GM21515 (cell line): ENCODE data around the gene BACH1.
A peak's percentile ranks its signal among the peaks of the same experiment; 100 is the strongest.
"Not testable (repeated sequence)": the region's sequence is repeated elsewhere in the genome, so short reads cannot be mapped to it uniquely, and the experiment has no call there.

Experiments used
- ATAC-seq: cut with Tn5 transposase; IDR thresholded peaks from one replicate; pipeline ENCODE4 v1.9.1; 2021; ENCODE audit not compliant: unreplicated experiment

The BACH1 gene

DNA sequence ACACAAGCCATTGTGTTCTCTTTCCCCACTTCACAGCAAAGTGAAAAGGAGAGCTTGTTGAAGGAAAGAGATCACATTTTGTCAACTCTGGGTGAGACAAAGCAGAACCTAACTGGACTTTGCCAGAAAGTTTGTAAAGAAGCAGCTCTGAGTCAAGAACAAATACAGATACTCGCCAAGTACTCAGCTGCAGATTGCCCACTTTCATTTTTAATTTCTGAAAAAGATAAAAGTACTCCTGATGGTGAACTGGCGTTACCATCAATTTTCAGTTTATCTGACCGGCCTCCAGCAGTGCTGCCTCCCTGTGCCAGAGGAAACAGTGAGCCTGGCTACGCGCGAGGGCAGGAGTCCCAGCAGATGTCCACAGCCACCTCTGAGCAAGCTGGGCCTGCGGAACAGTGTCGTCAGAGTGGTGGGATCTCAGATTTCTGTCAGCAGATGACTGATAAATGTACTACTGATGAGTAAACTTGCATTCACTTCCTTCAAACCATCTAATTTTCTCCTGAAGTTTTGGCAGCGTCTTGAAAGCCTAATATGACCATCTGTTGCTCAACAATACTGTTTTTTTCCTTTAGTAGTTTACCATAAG is 43.7 kb downstream of the BACH1 start:
- peak; percentile 59 for ATAC-seq

DNA sequence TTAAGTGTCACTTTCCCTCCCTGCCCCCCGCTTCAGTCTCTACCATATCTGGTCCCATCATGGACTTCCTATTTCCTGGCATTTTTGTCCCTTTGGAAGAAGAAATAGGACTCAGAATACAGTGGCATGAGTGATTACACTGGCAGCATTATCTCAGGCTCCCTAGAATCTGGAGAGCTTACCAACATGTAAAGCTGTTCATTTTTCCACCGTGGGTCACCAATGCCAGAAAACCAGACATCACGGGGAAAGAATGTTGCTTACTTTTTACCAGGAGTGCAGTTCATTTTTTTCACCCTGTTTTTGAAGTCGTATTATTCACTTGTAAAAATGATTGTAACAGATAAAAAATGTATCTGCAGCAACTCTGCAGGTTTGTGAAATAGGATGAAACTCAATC is 44.8 kb downstream of the BACH1 start:
- ATAC-seq, result no peak

- ATAC-seq, result no peak
Measured at GRCh38 chr21:29346281-29346680, 47.6 kb downstream of the BACH1 start.

DNA sequence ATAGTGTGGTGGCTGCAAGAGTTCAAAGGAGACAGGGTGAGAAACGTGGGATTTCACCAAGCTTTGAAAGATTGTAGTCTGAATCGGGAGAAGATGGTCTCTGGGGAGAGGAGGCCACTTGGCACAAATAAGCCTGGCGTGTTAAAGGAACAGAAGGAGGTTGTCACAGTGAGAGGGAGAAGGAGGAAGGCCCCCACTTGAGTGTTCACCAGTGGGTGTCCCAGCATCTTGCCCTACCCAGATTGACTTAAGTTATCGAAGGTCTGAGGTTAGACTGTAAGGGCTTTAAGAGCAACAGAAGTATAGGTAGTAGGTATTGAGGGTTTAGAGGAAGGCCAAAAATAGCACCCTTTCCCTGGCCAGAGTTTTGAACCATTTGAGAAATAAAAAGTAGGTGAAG is 48.0 kb downstream of the BACH1 start:
- ATAC-seq, result no peak

GRCh38 chr21:29347274-29347681 is 48.6 kb downstream of the BACH1 start:
- ATAC-seq, result no peak

DNA sequence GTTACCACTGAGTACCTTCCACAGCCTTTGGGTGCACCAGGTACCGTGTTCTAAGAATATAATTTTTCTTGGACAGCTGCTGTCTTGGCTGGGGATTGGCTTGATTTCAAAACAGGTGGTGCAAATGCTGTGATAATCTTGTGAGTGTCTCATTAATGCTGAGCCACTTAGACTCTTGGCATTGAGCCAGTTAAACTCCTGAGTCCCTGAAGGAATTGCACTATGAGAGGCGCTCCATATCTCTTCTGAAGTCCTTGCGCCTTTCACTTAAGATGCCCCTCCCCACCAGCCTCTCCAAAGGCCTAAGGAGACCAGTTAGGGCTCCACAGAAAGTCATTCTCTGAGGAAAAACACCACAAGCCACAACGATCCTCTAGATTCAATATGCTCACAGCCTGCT is 51.0 kb downstream of the BACH1 start:
- no peak for ATAC-seq

DNA sequence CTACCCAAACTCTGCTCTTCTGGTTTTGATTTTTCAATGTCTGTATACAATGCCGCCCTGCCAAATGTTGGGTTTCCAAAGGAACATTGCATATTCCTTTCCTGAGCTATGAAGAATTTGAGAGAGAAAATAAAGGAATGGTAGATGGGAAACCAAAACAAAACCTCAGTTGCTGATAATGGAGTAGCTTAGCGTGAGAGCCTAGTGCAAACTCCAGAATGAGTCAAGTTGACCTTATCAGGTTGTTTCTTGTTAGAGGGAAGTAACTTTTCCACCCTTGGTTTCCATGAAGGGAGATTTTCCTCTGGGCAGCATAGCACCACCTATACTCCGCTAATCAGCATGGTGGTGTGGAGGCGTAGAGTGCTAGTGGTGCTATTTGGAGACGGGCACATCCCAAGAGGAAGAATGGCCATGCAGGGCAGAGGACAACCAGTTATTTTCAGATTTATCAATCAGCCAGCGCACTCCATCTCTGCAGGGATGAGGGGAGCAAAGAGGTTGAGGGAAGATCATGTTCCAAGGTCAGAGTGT is 51.6 kb downstream of the BACH1 start:
- ATAC-seq, result no peak

DNA sequence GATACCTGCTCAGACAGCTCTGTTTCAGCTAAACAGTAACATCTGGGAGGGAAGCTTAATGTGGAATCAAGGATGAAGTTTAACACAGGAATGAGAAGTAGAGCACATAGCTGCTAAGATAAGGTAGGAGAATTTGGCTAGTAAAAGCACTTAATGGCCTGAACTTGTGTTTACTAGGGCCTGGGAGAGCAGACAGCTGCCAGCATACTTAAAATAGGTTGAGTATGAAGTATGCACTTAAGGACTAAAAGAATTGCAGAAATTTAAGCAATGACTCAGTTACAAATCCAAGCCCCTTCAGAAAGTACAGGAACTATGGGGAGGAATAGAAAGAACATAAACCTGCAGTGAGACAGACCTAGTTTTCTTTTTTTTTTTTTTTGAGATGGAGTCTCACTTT is 53.0 kb downstream of the BACH1 start:
- no peak for ATAC-seq

DNA sequence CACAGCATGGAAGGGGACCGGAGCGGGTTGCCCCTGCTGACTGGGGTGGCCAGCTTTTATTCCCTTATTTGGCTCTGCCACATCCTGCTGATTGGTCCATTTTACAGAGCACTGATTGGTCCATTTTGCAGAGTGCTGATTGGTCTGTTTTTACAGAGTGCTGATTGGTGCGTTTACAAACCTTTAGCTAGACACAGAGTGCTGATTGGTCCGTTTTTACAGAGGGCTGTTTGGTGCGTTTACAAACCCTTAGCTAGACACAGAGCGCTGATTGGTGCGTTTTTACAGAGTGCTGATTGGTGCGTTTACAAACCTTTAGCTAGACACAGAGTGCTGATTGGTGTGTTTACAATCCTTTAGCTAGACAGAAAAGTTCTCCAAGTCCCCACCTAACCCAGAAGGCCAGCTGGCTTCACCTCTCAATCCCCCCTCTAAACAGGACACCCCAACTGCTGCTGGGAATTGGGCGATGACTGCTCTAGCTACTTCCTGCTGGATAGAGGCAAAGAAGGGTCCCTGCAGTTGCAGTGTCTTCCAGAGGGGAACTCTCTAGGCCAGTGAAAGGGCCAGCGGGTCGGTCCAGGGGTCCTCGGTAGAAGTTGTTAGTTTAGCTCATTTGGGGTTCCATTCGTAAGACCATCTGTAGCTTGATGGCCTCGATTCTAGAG is 56.5 kb downstream of the BACH1 start:
- not testable (repeated sequence) for ATAC-seq

DNA sequence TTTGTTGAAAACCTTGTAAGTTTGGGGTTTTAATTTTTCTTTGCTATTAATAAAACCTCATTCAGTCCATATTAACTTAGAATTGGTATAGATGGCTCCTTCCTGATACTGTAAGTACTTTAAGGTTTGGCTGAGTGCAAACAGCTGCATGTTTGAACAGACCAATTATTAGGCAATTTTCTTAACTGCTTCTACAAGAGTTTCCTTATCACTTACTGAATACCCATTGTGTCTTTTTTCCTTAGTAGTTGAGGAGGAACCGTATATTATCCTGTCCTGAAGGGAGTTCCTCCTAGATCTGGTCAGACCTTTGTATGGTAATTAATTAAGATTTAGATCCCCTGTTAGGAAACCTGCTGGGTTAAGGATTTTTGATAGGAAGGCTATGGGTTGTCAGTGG is 57.6 kb downstream of the BACH1 start:
- ATAC-seq, result not testable (repeated sequence)

GRCh38 chr21:29356810-29357209 is 58.1 kb downstream of the BACH1 start:
- ATAC-seq, result not testable (repeated sequence)

DNA sequence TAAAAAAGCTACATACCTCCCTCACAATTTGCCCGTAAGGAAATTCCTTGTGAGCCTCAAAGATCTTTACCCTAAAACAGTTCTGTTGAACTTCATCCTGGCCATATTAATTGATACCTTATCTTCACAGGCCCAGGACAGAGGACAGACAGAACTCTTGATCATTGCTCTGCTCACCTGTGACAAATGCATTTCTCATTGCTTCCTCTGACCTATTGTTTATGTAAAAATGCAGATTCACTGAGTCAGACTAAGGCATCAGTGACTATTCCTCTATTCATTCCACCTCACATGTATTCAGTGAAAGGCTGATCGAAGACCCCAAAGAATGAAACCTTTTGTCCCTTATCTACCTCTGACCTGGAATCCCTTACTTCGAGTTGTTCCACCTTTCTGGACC is 61.0 kb downstream of the BACH1 start:
- no peak for ATAC-seq

DNA sequence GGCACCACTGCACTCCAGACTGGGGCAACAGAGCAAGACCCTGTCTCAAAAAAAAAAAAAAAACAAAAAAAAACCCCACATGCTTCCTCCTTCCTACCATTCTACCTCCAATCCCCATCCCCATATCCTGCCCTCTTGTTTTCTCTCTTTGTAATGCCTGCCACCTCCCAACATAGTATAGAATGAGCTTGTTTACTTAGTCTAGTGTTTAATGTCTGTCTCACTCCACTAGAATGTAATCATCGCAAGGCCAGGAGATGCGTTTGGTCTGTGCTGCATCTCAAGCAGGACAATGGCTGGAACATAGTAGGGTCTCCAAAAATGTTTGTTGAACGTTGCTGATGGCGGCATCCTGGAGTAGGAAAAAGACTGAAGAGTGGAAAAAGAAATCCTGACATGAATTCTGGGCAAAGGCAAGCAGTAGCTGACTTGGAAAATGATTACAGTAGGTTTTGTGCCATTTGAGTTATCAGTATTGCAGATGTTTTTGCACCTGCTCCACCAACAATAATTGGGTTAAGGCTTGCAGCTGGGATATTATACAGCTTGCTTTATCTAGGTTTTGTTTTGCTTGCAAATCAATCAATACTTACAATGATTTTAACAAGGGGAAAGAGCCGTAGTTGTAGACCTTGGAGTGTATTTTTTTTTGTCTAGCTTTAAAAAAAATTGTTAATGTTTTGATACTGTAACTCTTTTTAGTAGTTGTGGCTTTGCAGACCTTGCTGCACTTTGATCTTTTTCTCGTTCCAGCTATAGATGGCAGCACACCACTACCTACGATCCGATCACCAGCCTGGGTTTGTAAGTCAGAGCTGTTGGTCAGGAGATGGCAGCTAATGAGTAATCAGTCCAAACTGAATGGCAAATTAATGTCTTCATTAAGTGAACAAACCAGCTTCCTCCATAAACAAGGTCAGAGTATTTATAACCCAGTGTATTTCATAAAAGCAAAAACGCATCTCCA is 62.4 kb downstream of the BACH1 start:
- ATAC-seq, result no peak

DNA sequence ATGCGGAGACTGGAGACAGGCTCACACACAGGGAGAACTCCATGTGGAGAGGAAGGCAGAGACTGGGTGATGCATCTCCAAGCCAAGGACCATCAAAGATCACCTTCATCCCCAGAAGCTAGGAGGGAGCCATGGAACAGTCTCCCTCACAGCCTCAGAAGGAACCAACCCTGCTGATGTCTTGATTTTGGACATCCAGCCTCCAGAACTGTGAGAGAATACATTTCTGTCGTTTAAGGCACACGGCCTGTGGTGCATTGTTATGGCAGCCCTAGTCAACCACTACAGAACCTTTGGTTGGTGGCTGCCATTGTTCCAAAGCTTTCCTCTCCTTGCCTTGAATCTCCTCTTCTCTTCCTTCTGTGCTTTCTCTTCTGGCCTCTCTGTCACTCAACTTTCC is 64.0 kb downstream of the BACH1 start:
- ATAC-seq, result no peak

DNA sequence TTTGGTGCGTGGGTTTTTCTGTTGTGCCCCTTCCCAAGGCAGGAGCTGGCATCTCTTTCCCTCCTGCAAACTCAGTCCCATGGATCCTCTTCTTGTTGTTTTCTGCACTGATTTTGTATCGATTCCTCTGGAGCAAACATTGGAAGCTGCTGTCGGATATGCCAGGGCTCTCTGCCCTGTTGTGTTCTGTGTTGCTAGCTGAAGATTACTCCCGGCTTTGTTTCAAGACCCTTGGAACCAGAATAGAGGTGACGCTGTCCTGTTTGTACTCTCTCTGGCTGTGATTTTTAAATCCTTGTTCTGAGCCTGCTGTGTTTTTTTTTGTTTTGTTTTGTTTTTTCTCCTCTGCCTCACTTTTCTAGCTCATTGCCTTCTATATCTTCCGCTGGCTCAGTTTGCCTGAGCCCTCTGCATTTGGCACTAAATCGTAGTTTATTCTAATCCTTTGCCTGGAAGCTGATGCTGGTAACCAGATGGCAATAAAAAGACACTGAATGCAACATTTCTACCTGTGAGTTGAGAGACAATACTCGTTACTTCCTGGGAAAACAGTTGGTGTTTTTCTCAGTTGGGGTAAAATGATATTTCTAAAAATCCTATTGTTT is 67.0 kb downstream of the BACH1 start:
- ATAC-seq, result no peak

DNA sequence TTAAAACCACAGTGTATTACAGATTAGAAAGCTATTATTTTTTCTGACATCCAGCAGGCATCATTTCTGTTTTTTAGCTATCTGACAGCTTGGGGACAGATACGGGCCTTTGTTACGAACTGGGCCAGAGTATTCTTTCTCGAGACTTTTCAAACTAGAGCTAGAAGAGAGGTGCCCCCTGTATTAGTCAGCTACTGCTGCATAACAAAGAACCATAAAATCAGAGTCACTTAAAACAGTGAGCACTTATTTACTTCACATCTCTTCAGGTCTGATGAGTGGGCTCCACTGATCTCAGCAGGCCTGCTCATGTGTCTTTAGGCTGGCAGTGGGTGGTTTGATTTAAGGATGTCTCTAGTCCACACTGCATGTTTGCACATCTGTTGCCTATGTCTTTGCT is 67.8 kb downstream of the BACH1 start:
- no peak for ATAC-seq

- no peak for ATAC-seq
Measured at GRCh38 chr21:29367335-29367734, 68.6 kb downstream of the BACH1 start.

DNA sequence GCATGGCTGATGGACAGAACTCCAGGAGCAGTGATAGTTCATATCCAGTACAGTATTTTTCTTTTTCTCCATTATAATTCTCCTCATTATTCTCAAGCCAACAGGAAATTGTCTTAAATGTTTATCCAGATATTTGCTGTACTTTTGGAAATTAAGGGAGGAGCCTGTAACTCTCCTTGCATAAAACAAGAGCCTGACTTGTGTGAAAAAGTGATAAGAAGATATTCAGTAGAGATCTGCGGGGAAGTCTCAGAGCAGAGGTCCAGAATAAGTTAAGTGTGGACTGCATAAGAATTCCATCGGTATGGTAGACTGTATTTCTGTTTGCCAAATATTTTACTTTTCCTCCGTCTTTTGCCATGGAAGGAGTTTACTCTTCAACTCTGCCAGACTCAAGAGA is 70.2 kb downstream of the BACH1 start:
- ATAC-seq, result no peak

DNA sequence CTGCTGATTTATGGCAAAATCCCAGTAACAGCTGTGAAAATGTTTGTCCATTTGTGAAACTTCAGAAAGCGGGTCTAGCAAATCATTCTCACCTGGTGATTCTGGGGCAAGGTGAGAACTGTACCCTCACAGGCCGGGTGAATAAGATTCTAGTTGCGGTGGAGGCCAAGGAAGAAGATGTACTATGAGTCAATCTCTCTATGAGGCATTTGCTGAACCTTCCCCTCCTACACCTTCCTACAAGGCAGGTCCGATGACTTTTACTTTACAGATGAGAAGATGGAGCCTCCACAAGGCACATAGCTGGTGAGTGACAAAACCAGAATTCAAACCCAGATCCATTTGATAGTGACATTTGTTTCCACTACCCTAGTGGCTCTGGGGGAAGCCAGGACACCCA is 72.7 kb downstream of the BACH1 start:
- no peak for ATAC-seq

GRCh38 chr21:29372063-29372802 is 73.5 kb downstream of the BACH1 start:
- ATAC-seq, result peak; percentile 80

DNA sequence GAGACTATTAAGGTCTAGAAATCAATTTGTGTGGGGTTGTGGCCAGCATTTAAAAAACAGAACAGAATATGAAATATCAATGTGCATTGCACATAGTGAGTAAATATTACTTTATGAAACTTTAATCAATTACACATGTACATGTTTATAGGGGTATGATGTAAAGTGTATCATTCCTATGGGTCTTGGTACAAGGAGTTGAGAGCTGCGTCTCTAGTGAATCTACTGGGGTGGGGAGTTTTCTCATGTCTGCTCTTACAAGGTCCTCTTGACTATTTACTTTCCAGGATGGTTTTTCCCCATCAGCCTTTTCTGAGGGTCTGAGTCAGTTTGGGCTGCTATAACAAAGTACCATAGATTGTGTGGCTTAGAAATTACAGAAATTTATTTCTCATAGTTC is 75.8 kb downstream of the BACH1 start:
- ATAC-seq, result no peak
